Measurements from ENCODE around the gene AP4B1.

AP4B1 gene

DNA sequence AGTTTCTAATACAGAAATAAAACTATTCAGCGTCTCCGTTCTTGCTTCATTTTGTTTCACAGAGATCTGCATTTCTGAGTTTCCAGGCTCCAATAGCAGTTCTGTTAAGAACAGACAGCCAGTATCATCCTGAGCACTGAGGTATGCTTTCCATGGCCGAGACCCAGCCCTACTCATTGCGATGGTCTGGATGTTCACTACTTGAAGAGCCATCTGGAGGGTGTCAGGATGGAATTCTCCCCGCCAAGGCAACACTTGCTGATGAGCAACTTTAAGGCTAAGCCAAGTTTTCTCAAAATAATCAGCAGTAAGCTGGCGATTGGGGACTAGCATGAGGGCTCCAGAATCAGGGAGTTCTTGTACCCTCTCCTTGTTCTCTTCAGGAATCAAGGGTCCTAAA is 9.5 kb downstream of the AP4B1 start:
- DNase-seq (ENCODE audit: low spot score): no peak

DNA sequence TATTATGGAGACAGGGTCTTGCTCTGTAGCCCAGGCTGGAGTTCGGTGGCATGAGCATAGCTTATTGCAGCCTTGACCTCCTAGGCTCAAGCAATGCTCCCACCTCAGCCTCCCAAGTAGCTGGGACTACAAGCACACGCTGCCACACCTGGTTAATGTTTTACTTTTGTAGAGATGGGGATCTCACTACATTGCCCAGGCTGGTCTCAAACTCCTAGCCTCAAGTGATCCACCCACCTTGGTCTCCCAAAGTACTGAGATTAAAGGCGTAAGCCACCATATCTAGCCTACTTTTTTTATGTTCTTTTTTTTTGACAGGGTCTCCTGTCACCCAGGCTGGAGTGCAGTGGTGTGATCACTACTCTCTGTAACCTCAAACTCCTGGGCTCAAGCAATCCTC is 11.3 kb downstream of the AP4B1 start:
- no peak for DNase-seq (ENCODE audit: low spot score)

DNA sequence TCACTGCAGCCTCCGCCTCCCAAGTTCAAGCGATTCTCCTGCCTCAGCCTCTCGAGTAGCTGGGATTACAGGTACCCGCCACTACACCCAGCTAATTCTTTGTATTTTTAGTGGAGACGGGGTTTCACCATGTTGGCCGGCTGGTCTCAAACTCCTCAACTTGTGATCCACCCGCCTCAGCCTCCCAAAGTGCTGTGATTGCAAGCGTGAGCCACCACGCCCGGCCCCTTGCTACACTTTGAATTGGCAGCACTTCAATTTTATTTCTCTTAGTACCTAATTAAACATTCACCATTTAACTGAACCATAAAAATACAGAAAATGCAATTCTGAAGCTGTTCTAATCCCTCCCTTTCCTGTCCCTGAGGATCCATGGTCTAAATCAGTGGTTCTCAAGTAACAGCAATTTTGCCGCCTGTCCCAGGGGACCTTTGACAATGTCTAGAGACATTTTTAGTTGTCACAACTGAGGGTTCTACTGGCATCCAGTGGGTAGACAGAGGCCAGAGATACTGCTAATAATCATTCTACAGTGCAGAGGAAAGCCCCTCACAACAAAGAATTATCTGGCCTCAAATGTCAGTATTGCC is 12.9 kb downstream of the AP4B1 start:
- DNase-seq (ENCODE audit: low spot score): no peak

DNA sequence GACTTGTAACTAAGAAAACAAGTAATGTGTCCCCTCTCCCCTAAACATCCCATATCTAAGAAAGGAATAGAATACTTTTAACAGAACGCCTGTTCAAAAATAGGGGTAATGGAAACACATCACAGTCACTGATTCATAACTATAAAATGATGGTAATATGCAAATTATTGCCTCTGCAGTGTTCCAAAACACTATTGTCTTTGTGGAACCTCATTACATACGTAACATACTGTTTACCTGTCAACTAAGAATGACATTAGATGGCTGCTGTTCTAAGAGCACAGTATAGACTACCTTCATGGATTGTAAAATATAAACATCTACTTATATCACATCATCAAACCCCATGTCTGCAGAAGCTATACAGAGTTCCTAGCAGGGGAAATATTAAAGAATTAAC is 13.8 kb downstream of the AP4B1 start:
- DNase-seq (ENCODE audit: low spot score): no peak

DNA sequence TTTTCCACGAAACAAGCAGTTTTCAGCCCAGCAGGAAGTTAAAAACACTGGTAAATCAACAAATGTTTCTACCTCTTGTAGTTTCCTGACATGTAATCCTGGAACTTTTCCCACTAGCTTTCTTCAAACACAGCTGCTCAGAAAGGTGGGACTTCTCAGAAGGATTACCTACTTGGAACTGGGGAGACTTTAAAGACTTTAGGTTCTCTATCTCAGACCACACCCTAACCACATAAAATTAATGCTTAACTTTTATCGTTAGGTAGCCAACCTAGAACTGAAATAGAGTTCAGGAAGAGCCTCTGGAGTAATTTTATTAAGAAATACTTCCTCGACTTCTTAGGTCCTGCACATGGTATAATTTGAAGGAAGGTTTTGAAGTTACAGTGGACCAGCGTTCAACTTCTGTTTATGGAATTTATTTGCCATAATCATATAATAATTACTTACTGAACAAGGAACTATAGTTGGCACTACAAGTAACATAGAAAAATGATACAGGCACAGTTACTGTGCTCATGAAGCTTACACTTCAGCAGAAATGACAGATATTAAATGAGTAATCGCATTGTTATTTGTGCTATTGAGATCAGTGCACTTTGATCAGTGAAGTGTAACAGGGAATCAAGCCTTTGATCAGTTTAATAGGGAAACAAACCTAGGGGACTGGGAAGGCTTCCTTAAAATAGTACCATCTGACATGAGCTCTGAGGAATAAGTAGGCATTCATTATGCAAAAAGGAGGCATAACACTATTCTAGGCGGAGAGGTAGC is 17.0 kb downstream of the AP4B1 start, which contains the start of gene BCL2L15:
Gene BCL2L15, minus strand, starts transcription at position 180 of the 774 bp plus-strand sequence. CDS start 206 bp downstream, outside the sequence.
- peak; percentile 87 for DNase-seq (ENCODE audit: low spot score)

DNA sequence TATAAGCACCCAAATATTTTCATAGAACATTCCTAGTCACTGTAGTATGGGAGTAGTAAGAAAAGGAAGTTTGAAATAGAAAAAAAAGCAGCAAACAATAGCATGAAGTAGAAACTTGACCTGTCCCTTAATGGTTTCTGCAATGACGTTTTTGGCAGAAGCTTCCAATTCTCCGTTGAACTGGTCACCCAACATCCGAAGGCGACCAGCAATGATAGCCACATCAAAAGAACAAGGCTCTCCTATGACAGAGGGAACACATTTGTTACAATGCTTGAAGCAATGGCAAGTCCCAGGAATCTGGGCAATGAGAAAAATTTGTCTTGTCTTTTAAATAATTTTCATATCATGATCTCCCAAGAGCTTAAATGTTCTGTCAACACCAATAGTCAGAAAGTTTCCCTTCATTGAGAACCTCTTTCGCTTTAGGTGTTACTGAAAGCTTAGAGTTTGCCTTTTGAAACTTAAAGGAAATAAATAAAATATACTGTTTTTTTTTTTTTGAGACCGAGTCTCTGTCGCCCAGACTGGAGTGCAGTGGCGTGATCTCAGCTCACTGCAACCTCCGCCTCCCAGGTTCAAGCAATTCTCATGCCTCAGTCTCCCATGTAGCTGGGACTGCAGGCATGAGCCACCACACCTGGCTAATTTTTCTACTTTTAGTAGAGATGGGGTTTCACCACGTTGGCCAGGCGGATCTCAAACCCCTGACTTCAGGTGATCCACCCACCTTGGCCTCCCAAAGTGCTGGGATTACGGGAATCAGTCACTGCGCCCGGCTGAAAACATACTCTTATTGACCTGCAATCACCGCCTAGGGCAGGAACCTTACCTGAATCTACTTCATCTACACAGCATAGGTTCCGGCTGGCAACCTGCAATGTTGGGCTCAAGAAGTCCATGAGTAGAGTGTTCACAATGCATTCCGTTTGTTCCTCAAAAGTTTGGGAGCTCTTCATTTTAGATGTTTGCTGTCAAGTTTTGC is 17.9 kb downstream of the AP4B1 start:
- no peak for DNase-seq (ENCODE audit: low spot score)

DNA sequence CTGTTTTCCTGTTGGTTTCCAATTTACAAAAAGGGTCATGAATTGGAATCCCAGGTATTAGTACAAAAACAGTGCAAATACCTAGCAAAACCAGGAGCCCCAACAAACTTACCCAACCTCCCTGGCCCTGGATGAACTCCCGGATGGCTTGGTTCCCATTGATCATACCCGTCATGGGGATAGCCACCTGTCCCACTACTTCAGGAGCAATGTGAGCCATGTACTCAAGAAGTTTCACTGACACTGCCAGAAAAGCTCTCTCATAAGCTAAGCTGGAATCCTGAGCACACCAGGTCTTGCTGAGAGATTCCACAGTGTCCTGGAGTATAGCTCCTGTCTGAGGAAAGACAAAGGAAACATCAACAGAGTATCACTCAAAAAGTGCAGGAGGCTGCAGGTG is 22.9 kb downstream of the AP4B1 start:
- DNase-seq (ENCODE audit: low spot score): no peak

DNA sequence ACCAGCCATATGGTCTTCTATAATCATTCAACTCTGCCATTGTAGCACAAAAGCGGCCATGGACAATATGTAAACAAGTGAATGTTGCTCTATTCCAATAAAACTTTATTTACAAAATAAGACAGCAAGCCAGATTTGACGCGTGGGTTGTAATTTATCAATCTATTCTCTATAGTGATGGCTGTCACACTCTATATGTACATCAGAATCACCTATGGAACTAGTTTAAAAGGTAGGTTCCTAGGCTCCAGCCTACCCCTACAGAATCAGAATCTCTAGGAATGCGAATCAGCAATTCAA is 24.9 kb downstream of the AP4B1 start:
- DNase-seq (ENCODE audit: low spot score): no peak

DNA sequence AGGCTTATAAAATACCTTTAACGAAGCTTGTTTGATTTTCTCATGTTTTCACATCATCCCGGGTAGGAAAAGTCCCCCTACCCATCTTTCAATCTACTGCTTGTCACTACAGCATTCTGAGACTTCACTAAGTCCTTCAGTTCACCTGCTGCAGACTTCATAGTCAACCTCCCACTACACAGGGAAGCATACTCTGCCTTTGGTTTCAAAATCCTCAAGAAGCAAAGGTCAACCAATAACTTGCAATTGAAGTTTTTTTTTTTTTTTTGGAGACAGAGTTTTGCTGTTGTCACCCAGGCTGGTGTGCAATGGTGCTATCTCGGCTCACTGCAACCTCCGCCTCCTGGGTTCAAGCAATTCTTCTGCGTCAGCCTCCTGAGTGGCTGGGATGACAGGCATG is 28.4 kb downstream of the AP4B1 start:
- no peak for DNase-seq (ENCODE audit: low spot score)

DNA sequence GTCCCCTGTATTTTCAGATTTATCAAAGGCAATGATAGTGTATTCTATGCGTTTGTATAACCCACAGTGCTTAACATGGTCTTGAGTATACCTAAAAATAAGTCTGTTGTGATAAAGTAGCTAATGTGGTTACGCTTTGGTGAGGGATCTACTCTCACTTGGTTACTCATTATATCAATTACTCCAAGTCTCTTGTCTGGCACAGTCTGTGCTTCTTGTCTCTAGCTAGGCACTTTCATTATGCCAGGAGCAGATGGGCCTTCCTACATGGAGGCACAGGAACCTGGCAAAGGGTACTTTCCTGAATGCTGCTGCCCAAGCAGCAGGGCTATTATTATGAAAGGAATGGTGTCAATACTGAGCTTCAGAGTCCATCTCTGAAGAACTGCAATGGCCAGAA is 28.9 kb downstream of the AP4B1 start:
- DNase-seq (ENCODE audit: low spot score): peak; percentile 80

DNA sequence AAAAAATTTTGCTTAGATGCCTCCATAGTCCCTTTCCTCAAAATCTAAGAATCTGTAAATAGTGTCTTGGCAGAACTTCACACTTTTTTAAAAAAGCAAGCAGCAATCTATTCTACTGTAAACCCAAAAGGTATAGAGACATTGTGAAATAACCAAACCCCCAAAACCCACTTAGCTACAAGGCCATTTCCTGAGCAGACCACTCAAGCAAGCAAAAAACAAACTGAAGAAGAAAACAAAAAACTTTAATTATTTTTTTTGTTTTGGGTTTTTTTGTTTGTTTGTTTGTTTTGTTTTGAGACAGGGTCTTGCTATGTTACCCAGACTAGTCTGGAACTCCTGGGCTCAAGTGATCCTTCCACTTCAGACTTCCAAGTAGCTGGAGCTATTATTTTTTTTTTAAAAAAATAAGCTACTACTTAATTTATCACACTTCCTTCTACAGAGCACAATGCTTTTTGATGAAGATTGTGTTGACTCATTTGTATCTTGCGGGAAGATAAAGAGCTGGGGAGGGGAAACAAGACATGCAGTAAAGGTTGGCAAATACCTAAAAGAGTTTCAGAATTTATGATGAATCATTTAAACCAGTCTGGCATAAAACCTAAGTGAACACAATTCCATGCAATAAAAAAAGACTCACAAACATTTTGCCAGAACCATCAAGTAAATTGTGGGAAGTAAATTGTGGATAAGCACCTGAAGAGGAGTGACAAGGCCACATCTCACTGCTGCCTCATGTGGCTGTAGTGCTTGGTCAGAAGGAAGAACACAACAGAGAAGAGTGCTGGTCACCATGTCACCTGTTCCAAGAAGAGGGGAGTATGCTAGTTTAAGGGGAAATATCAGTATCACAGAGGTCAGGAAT is 30.4 kb downstream of the AP4B1 start:
- peak; percentile 82 for DNase-seq (ENCODE audit: low spot score)

DNA sequence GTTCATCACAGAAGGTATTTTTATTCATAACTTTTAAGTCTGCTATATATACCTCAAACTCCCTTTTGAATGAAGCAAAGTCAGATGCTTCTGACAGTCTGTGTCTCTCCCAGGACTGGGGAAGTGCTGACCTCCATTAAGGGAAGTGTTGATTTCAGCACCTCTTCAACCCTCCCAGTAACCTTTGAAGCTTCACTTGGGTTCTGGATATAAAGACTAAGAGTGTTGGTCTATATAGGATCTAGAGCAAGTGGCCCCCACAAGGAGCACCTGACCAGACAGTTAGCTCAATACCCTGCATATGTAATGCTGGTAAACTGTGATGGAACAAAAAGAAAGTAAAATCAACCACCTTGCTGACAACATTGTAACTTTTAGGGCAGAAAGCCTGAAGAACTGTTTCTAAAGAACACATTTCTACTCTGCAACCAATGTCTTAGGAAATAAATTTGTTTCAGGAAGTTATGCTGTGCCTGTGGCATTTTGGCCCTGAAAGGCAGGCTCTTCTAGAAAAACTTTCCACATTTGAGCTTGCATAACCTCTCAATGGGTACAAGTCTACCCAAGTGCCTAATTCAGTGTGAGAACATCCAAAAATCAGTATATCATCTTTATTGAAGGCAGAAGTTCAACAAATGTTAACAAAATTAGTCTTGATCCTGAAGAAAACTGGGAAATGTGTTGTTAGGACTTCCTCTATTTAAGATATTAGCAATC is 32.2 kb downstream of the AP4B1 start:
- no peak for DNase-seq (ENCODE audit: low spot score)

DNA sequence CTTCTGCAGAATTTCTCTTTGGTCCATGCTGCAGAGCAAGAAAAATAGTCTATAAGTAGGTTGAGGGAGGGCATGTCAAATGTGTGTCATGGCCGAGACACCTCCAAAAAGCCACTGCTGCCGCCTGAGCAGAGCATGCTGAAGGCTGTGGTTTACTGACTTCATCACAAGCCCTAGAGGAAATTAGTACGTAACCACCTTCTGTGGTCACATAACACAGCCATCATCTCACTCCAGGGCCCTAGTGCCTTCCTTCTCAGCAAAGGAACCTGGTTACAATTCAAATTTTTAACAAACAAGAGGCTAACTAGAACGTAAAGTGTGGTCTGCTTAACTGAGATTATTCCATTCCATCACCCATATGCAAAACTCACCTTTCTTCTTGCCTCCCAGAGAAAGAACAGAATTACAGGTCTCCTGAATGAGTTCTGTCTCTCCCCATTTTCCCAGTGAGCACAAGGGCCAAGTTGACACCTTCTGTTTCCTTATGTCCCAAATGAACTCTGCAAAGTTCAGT is 32.9 kb downstream of the AP4B1 start, which contains the start of gene PTPN22:
Gene PTPN22, minus strand, starts transcription at position 116 of the 517 bp plus-strand sequence.
- peak; percentile 84 for DNase-seq (ENCODE audit: low spot score)

DNA sequence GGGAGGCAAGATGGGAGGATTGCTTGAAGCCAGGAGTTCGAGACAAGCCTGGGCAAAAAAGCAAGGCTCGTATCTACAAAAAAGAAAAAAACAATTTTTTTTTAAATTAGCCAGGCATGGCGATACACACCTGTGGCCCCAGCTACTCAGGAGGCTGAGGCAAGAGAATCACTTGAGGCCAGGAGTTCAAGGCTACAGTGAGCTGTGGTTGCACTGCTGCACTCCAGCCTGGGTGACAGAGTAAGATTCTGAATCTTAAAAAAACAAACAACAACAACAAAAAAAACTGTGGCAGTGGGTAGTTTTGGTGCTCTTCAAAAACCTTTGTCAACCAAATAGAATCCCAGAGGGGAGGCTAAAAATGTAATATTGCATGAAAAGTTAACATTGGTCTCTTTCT is 33.8 kb downstream of the AP4B1 start:
- DNase-seq (ENCODE audit: low spot score): no peak

DNA sequence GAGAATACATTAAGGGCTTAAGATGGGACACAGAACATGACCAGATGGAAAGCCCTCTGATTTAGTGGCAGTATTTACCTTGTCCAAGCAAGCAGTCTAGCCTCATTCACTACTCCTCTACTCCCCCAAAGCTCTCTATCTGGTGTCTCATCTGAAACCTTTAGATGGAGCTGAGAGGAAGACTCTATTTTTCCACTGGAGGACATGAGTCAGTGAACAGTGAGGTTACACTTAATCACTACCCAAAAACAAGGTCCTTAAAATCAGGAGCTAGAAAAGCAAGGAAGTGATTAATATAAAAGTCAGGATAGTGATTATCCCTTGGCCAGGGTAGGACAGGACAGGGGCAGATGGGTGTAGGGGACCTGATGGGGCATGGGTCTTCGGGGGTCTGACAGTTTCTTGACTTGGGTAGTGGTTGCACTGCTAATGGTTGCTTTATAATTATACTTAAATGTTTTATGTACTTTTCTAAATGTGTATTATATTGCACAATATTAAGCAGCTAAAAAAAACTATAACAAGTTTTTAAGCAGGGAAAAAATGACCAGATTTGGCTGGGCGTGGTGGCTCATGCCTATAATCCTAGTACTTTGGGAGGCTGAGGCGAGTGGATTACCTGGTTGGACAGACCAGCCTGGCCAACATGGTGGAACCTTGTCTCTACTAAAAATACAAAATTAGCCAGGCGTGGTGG is 36.1 kb downstream of the AP4B1 start:
- peak; percentile 71 for DNase-seq (ENCODE audit: low spot score)

DNA sequence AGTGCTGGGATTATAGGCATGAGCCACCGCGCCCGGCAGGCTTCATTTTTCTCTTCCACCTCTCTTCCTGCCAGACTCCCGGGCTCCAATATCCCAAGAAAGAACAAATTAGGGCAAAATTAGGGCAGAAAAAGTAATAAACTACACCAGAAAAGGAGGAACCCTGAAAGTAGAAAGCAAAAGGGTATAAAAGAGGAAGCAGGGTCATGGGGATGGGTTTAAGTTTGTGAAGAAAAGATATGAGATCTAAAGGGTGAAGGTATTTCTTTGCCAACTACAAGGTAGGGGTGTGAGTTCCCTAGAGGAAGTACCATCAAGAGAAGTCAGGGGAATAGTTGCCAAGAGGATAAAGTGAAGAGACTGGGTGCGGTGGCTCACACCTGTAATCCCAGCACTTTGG is 43.0 kb downstream of the AP4B1 start:
- no peak for DNase-seq (ENCODE audit: low spot score)

DNA sequence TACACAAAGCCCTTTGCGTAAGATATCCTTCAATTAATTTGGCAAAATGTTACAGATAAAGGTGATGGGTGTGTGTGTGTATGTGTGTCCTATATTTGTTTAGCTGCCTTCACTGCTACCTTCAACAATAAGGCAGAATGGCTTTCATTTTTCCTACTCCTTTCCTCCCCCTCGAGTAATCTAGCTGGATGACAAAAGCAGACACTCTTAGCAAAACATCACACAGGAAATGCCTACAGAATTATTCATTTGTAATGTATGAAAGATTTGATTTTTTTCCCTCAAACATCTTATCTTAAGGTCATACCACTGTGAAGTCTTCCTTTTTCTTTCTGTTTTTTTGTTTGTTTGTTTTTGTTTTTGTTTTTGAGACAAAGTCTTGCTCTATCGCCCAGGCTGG is 43.7 kb downstream of the AP4B1 start:
- DNase-seq (ENCODE audit: low spot score): peak; percentile 61

DNA sequence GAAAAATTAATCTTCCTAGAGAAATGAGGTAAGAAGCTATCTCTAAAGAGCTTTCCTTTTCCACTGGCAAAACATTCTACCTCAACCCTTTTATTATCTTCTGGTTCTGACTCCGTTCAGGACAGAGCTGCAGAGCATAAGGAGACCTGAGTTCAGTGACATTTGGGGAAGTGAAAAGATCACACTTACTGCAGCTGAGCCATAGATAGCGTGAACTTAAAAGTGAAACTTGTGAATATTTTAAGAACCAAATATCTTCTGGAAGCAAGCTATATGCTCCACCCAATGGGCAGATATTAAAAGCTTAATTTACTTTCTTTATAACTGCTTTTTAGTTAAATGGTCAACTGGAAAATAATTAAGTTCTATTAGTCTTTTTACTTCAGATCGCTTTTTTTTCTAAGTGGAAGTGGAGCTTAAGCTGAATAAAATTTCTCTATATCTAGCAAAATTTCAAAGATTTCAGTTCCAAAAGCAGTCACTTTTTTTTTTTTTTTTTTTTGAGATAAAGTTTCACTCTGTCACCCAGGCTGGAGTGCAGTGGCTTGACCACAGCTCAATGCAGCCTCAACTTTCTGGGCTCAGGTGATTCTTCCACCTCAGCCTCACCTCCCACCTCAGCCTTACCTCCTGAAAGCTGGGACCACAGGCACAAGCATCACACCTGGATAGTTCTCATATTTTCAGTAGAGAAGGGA is 45.0 kb downstream of the AP4B1 start:
- no peak for DNase-seq (ENCODE audit: low spot score)

DNA sequence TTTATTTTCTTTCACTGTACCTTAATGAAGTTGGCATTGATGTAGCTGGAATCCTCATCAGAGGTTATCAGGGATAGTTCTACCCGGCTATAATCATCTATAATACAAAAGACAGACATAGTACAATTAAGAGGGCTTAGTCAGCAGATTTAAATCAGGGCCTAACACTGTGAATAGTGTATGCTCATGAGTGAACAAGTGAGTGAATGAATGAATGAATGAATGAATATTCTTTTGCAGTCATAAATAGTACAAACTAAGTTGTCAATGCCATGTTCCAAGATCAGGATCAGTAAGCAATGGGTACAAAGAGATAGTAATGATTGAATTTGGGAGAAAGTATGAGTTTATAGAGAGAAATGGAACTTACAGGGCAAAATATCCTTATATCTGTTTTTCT is 45.6 kb downstream of the AP4B1 start:
- DNase-seq (ENCODE audit: low spot score): no peak

DNA sequence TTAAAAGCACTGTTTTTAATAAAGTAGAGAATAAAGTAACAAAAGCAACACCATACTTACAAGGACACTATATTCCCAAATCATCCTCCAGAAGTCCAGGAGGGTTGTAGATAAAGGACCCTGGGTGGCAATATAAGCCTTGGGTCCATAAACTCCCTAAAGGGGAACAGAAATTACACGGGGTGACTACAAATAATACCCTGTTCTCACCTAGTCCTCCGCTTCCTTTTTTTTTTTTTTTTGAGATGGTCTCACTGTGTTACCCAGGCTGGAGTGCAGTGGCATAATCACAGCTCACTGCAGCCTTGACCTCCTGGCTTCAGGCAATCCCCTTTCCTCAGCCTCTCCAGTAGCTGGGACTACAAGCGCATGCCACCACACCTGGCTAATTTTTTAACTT is 46.2 kb downstream of the AP4B1 start:
- DNase-seq (ENCODE audit: low spot score): no peak

Measured in kidney tubule cell (primary cell).